ENCODE data around the gene TRHDE.

GRCh38 chr12:72285861-72286260, 13.7 kb downstream of the TRHDE start:
- TF ChIP-seq TAF1 (IDR thresholded peaks at IDR 0.05; ENCODE audit: borderline replicate concordance, low read depth, low read length) (no peak), POLR2AphosphoS5 (IDR thresholded peaks at IDR 0.05; ENCODE audit: low read depth, low read length) (no peak), POLR2A (IDR thresholded peaks at IDR 0.05; ENCODE audit: low read depth, low read length) (no peak)

Measured in GM12892 (cell line).